GM12878 (cell line): ENCODE data around the gene NCAPH2.

Experiments used
- CBX3 ChIP-seq: fragments of 200-600 bp; sonication (generic); IDR thresholded peaks from 2 replicates; pipeline ENCODE4 v1.6.1; 2016; ENCODE audit warnings: low read depth, borderline replicate concordance
- DPF2 ChIP-seq: fragments of 450-650 bp; IDR thresholded peaks from 2 replicates; pipeline ENCODE4 v1.6.1; 2017; ENCODE audit warnings: mild to moderate bottlenecking
- E2F4 ChIP-seq: IDR thresholded peaks from 2 replicates; pipeline ENCODE4 v1.6.1; 2012; ENCODE audit warnings: low read depth, low read length, improper control_type of control experiment
- EP300 ChIP-seq, 2 experiments: fragments of 150-350 bp in 1 of 2; IDR thresholded peaks; 2 replicates each; pipeline ENCODE4 v1.6.1; 2011 to 2012; ENCODE audit warnings: low read depth in 2 of 2, low read length in 2 of 2, borderline replicate concordance in 1 of 2, improper control_type of control experiment in 1 of 2, inconsistent platforms in 1 of 2; ENCODE audit not compliant: control insufficient read depth in 1 of 2
- EZH2 ChIP-seq: IDR thresholded peaks from 2 replicates; pipeline ENCODE4 v1.6.1; 2012; ENCODE audit warnings: low read depth, mild to moderate bottlenecking, control low read depth, inconsistent platforms, low read length, borderline replicate concordance; ENCODE audit not compliant: control insufficient read depth
- HCFC1 ChIP-seq: fragments of 150-350 bp; IDR thresholded peaks from 2 replicates; pipeline ENCODE4 v1.6.1; 2014; ENCODE audit warnings: low read length
- PAX5 ChIP-seq: IDR thresholded peaks from 2 replicates; pipeline ENCODE4 v1.6.1; 2011; ENCODE audit warnings: low read depth, low read length, borderline replicate concordance

DNA sequence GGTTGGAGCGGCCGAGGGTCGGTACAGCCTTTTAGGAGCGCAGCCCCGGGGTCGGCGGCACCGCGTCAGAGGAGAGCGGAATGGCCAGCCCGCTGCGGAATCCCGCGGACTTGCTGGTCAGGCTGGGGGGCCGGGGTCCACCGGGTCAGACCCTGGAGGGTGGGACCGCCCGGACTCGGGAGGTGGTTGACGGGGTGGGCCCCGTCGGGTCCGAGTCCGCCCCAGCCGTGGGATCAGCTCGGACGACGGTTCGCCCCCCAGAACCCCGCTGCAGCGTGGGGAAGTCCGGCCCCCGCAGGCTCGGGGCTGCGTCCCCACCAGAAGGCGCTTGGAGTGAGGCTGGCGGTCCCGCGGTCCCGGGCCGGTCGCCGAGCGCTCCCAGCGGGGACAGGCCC lies 27.0 kb upstream of the NCAPH2 start:
- TF ChIP-seq EP300 (IDR thresholded peaks at IDR 0.05; ENCODE audit: borderline replicate concordance in 1 of 2, control insufficient read depth in 1 of 2, low read depth in 2 of 2, low read length in 2 of 2) (no peak), CBX3 (no peak), E2F4 (no peak), EZH2 (no peak), HCFC1 (no peak), PAX5 (no peak), DPF2 (no peak)
